ENCODE measurements around the gene CASP7. TPM values are rescaled to one million over a fixed set of nuclear protein-coding genes. Genes with fewer than 3 reads are reported as not detected.
"Not testable (repeated sequence)": the region's sequence is repeated elsewhere in the genome, so short reads cannot be mapped to it uniquely, and the experiment has no call there.

CASP7 gene
- polyA plus RNA-seq (ENCODE audit: insufficient read length in 4 of 4) = 10 to 100 TPM; 19.6 to 36.6 (median 27.6) TPM

- DNase-seq (ENCODE audit: low read depth in 4 of 4, low spot score in 3 of 4) = peak; percentile 74 to 79 (median 76)
These were observed at the start of gene CASP7 for GRCh38 chr10:113679463-113680189. Gene CASP7, plus strand, starts transcription at chr10:113679912. Its CDS starts 17,582 bp downstream, at chr10:113697494.

GRCh38 chr10:113630929-113631533 lies 48.7 kb upstream of the CASP7 start:
- DNase-seq (ENCODE audit: low read depth in 4 of 4, low spot score in 3 of 4) = no peak

DNA sequence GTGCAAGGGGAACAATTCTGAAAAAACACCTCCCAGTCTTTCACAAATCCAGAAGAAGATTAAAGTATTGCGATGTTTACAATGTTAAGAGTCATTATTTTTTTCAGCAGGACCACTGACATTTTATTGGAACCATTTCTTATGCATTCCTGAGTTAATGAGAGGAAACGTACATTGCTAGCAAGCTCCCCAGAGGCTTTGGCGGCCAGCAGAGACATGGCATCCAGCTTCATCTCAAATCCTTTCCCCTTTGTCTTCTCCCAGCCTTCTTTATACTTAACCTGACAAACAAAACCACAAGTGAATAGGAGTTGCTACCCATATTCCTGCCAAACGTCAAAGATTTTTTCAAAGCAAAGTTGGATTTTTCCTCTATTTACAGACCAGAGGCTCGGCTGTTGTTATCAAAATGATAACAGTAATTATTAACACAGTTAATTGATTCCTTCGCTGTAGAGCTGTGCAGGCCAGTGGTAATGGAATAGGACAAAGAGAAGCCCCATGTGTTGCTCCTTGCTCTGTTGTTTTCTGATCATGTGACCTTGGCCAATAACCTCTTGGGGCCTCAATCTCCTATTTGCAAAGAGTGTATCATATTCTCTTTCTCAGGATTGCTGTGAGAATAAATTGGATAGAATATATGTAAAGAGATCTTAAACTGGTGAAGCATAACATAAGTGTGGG lies 47.9 kb upstream of the CASP7 start:
- DNase-seq (ENCODE audit: low read depth in 4 of 4, low spot score in 3 of 4) = no peak

GRCh38 chr10:113639966-113640365 lies 39.7 kb upstream of the CASP7 start:
- no peak for DNase-seq (ENCODE audit: low read depth in 4 of 4, low spot score in 3 of 4)

GRCh38 chr10:113641702-113642101 lies 38.0 kb upstream of the CASP7 start:
- DNase-seq (ENCODE audit: low read depth in 4 of 4, low spot score in 3 of 4) = no peak

DNA sequence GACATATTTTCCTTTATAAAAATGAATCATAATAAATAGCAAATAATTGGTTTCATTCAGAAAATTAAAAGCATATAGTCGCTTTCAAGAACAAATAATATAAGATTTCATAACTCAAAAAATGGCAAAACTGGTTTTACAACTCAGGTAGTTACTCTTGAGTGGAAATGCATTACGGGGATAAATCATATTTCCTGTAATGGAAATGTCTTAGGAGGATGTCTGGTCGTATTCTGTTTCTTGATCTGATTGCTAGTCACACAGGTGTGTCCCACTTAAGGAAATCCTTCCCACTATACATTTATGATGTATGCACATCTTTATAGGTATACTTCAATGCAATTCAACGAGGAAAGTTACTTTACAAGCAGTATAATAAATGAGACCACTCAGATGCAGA lies 36.5 kb upstream of the CASP7 start:
- no peak for DNase-seq (ENCODE audit: low read depth in 4 of 4, low spot score in 3 of 4)

- DNase-seq (ENCODE audit: low read depth in 4 of 4, low spot score in 3 of 4) = no peak
These were observed 35.3 kb upstream of the CASP7 start for GRCh38 chr10:113644185-113645120.

- no peak for DNase-seq (ENCODE audit: low read depth in 4 of 4, low spot score in 3 of 4)
These were observed 33.1 kb upstream of the CASP7 start for GRCh38 chr10:113646336-113647201.

GRCh38 chr10:113647812-113648211 lies 31.9 kb upstream of the CASP7 start:
- DNase-seq (ENCODE audit: low read depth in 4 of 4, low spot score in 3 of 4) = no peak

- no peak for DNase-seq (ENCODE audit: low read depth in 4 of 4, low spot score in 3 of 4)
These were observed 31.2 kb upstream of the CASP7 start for GRCh38 chr10:113648478-113648877.

GRCh38 chr10:113650172-113650571 lies 29.5 kb upstream of the CASP7 start:
- no peak for DNase-seq (ENCODE audit: low read depth in 4 of 4, low spot score in 3 of 4)

- DNase-seq (ENCODE audit: low read depth in 4 of 4, low spot score in 3 of 4) = no peak
These were observed 28.7 kb upstream of the CASP7 start for GRCh38 chr10:113651021-113651420.

GRCh38 chr10:113651898-113652297 lies 27.8 kb upstream of the CASP7 start:
- no peak for DNase-seq (ENCODE audit: low read depth in 4 of 4, low spot score in 3 of 4)

DNA sequence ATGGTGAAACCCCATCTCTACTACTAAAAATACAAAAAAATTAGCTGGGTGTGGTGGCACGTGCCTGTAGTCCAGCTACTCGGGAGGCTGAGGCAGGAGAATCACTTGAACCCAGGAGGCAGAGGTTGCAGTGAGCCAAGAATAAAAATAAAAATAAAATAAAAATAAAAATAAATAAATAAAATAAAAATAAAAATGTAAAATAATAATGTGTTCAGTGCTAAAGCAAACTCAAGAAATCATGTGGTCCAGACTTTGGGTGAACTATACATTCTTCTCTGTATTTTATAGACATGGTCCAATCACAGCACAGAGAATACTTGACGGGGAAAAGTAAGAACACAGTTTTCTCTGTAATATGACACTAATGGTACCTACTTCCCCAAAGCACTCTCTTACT lies 27.3 kb upstream of the CASP7 start:
- DNase-seq (ENCODE audit: low read depth in 4 of 4, low spot score in 3 of 4) = not testable (repeated sequence)

GRCh38 chr10:113656896-113657295 lies 22.8 kb upstream of the CASP7 start:
- no peak for DNase-seq (ENCODE audit: low read depth in 4 of 4, low spot score in 3 of 4)

DNA sequence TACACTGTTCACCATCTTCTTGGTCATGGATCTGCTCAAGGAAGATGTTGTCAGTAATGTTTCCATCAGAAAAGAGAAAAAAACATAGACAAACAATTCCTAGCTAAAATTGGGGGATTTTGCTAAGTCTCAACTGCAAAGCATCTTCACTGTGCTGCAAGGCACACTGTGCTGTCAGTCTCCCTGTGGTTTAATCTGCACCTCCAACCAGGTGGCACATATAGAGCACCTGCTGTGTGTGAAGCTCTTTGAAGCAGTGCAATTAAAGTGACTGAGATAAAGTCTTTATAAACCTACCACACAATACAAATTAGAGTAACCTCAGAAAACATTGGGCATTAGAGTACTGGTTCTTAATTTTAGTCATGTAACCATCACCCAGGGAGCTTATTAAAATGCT lies 22.2 kb upstream of the CASP7 start:
- DNase-seq (ENCODE audit: low read depth in 4 of 4, low spot score in 3 of 4) = no peak

- DNase-seq (ENCODE audit: low read depth in 4 of 4, low spot score in 3 of 4) = no peak
These were observed 18.4 kb upstream of the CASP7 start for GRCh38 chr10:113661332-113661731.

DNA sequence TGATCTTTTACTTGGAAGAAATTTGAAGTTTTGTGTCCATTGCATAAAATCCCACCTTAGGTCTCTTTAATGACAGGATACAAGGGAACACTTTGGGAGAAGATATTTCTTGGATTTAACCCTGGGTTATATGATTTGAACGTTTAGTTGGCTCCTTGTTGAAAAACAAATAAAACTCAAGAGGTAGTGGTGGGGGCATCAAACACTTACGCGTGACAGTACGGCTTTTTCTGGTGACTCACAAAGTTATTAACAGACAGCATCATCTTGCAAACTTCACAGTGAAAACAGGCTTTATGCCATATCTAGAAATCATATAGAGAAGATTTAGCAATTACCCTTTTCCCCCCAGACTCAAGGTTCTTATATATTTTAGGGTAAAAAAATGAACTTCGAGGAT lies 16.6 kb upstream of the CASP7 start:
- DNase-seq (ENCODE audit: low read depth in 4 of 4, low spot score in 3 of 4) = no peak

DNA sequence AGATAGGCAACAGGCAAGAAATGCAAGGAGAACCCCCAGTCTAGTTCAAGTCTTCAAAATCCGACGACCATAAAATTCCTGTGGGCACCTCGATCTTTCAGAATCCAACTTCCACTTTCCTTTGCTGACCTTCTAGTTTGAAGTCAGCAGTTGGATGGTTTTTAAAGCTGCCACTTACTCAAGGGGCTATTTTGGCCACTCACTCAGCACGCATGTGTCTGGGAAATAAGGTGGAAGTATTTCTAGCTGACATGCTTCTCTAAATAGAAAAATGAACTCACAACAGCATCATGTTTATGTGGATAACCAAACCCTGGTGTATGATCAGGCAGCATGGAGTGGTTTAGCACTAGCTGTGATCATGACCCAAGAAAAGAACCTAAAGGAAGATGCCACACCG lies 15.8 kb upstream of the CASP7 start, which contains the start of gene NRAP:
Gene NRAP, minus strand, starts transcription at position 134 of the 400 bp plus-strand sequence. CDS start 159 bp downstream, outside the sequence.
- no peak for DNase-seq (ENCODE audit: low read depth in 4 of 4, low spot score in 3 of 4)

DNA sequence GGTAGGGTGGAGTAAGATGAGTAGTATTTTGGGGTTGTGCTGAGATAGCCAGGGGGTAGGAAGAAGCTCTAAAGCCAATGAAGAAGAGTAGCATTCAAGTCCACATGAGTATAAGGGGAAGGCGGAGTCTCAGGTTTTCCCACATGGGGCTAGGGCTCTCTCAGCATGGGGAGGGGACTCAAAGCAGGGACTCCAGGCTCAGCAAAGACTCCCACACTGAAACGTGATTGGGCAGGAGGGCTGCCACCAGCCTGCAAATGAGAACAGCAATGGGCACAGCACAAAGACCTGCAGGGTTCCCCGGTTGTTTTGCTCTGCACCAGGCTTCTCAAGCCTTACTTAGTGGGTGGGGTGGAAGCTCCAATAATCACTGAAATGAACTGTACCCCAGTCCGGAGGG lies 14.4 kb upstream of the CASP7 start:
- no peak for DNase-seq (ENCODE audit: low read depth in 4 of 4, low spot score in 3 of 4)

Measured in left renal pelvis (tissue), 4 donors.